ENCODE measurements around the gene ZFAND5.

- TF ChIP-seq PREB (CRISPR knock-in tag; IDR thresholded peaks at IDR 0.05) (no peak), FOXA3 (CRISPR knock-in tag; IDR thresholded peaks at IDR 0.05) (no peak), ZNF24 (IDR thresholded peaks at IDR 0.05) (no peak), EP300 (IDR thresholded peaks at IDR 0.05; ENCODE audit: low read depth in 2 of 2, low read length in 2 of 2) (no peak), EP300 (CRISPR knock-in tag; IDR thresholded peaks at IDR 0.05; ENCODE audit: borderline replicate concordance) (no peak), CHD2 (IDR thresholded peaks at IDR 0.05; ENCODE audit: low read depth, low read length) (no peak), CENPT (CRISPR knock-in tag; IDR thresholded peaks at IDR 0.05; ENCODE audit: low read depth) (no peak), CTCF (CRISPR knock-in tag; IDR thresholded peaks at IDR 0.05) (no peak), ZNF83 (CRISPR knock-in tag; IDR thresholded peaks at IDR 0.05; ENCODE audit: borderline replicate concordance) (no peak), TBL1XR1 (IDR thresholded peaks at IDR 0.05; ENCODE audit: borderline replicate concordance, low read length, partially characterized antibody) (no peak), ESRRA (CRISPR knock-in tag; IDR thresholded peaks at IDR 0.05; ENCODE audit: low read depth) (no peak)
Measured at GRCh38 chr9:72338631-72339030, 26.4 kb downstream of the ZFAND5 start.

Measured in HepG2 (cell line).